GM19372 (cell line): ENCODE data around the gene SLC32A1.

ENCODE experiments used
- ATAC-seq: cut with Tn5 transposase; IDR thresholded peaks from one replicate; pipeline ENCODE4 v1.9.1; 2021; ENCODE audit warnings: mild to moderate bottlenecking, low read depth, moderate library complexity; ENCODE audit not compliant: unreplicated experiment

Gene SLC32A1

DNA sequence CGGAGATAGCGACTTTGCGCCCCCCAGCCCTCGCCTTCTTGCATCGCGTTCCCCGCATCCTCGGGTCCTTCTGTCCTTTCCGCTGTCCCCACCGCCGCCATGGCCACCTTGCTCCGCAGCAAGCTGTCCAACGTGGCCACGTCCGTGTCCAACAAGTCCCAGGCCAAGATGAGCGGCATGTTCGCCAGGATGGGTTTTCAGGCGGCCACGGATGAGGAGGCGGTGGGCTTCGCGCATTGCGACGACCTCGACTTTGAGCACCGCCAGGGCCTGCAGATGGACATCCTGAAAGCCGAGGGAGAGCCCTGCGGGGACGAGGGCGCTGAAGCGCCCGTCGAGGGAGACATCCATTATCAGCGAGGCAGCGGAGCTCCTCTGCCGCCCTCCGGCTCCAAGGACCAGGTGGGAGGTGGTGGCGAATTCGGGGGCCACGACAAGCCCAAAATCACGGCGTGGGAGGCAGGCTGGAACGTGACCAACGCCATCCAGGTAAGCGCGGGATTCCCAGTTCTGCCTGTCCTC, 401 bp downstream of the SLC32A1 start:
- ATAC-seq: no peak

GRCh38 chr20:38725148-38725901, 1.0 kb downstream of the SLC32A1 start:
- no peak for ATAC-seq

DNA sequence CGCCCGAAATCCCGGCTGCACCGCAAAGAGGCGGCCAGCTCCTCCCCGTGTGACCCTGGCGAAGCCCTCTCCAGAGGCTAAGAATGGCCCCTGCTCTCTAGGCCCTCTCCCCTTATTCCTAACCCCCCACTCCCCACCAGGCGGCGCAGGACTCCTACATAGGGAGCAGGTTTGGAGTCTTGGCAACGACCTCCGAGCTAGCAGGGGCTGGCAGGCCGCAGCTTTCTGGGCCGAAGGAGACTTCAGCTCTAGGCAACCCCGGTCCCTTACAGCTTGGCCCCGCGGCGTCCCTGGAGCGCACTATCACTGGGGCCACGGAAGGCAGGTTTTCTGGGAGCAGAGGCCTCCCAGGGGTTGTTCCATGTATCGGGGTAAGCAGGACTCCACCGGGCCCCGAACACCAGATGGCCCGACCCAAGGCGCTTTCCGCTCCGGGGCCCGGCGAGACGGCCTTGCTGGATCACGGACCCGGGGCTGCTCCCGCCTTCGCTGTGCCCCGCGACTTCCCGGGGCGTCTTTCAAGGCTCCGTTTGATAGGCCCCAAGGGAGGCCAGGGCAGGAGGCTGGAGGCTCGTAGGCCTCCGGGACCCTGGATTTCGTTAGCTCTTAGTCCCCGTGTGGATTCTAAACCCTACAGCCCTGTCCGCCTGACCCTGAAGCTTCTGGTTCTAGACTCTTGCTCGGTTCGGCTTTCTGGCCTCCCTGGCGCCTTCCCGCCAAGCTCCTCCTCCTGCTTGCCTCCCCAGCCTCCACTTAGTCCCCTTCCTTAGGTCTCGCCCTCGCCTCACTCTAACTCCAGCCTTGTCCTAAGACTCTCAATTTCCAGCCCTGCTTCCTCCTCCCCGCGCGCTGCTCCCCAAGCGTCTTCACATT, 1.9 kb downstream of the SLC32A1 start:
- no peak for ATAC-seq

GRCh38 chr20:38726804-38727606, 2.7 kb downstream of the SLC32A1 start:
- ATAC-seq: no peak

- no peak for ATAC-seq
These were observed 3.4 kb downstream of the SLC32A1 start for GRCh38 chr20:38727607-38728190.

DNA sequence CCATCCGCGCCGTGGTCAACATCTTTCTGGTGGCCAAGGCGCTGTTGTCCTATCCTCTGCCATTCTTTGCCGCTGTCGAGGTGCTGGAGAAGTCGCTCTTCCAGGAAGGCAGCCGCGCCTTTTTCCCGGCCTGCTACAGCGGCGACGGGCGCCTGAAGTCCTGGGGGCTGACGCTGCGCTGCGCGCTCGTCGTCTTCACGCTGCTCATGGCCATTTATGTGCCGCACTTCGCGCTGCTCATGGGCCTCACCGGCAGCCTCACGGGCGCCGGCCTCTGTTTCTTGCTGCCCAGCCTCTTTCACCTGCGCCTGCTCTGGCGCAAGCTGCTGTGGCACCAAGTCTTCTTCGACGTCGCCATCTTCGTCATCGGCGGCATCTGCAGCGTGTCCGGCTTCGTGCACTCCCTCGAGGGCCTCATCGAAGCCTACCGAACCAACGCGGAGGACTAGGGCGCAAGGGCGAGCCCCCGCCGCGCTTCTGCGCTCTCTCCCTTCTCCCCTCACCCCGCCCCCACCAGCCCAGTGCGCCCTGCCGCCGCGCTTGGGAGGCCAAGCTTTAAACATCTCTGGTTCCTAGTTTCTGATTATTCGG, 4.0 kb downstream of the SLC32A1 start:
- no peak for ATAC-seq

GRCh38 chr20:38728911-38729642, 4.8 kb downstream of the SLC32A1 start:
- ATAC-seq: no peak

- no peak for ATAC-seq
These were observed 5.5 kb downstream of the SLC32A1 start for GRCh38 chr20:38729767-38730166.

- ATAC-seq: no peak
These were observed 6.1 kb downstream of the SLC32A1 start for GRCh38 chr20:38730167-38730988.

GRCh38 chr20:38730989-38731737, 6.9 kb downstream of the SLC32A1 start:
- ATAC-seq: no peak

GRCh38 chr20:38731738-38732113, 7.4 kb downstream of the SLC32A1 start:
- no peak for ATAC-seq

GRCh38 chr20:38732981-38733380, 8.7 kb downstream of the SLC32A1 start:
- ATAC-seq: no peak

GRCh38 chr20:38735172-38735571, 10.9 kb downstream of the SLC32A1 start:
- ATAC-seq: no peak

DNA sequence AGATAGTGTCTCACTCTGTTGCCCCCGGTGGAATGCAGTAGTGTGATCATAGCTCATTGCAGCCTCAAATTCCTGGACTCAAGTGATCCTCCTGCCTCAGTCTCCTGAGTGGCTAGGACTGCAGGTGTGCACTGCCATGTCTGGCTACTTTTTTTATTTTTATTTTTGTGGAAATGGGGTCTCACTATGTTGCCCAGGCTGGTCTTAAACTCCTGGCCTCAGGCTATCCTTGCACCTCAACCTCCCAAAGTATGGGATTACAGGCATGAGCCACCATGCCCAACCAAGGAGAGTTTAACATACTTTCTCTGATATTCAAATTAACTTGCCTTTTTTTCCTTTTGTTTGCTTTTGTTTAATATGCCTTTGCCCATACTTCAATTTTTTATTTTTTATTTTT, 13.6 kb downstream of the SLC32A1 start:
- ATAC-seq: no peak

GRCh38 chr20:38745757-38746156, 21.5 kb downstream of the SLC32A1 start:
- ATAC-seq: no peak

DNA sequence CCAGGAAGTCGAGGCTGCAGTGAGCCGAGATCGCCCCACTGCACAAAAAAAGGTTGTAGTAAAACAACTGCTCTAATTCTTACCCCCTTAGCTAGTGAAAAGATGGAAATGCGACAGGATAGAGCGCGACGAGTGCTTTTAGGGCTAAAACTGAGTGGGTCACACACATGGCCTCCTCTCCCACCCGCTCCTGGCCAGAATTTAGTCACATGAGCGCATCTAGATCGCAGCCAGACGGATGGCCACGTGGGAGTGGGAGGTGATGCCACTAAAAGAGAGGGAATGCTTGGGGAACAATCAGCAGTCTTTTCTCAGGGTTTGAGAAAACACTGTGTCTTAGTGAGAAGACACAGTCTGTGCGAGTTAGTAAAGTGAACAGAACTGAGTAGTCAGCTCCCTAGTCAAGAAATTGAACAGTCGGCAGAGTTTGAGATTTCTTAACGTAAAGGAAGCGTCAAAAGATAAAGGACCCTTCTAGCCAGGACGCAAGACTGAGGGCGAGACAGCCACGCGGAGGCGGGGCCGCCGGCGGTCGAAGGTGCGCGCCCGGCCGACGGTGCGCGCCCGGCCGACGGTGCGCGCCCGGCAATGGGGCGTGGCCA, 23.3 kb downstream of the SLC32A1 start:
- no peak for ATAC-seq

DNA sequence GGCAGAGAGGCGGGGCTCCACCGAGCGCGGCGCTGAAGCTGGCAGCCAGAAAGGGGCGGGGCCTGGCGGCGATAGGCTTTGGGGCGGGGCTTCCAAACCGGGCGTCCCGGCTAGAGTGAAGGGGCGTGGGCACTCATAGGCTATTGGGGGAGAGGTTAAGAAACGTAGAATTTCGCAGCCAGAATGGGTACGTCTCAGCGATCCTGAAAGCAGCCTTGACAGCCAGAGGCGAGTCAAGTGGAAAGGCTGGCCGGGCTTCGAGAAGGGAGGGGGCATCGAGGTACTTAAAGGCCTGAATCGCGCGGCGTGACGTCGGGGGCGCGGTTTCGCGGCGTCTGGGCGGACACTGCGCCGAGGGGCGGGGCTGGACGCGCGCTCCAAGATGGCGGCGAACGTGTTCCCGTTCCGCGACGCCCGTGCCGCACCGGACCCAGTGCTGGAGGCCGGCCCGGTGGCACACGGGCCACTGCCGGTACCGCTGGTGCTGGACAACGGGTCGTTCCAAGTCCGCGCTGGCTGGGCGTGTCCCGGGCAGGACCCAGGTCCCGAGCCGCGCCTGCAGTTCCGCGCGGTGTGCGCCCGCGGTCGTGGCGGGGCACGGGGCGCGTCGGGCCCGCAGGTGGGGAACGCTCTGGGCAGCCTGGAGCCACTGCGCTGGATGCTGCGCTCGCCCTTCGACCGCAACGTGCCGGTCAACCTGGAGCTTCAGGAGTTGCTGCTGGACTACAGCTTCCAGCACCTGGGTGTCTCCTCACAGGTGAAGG, 24.0 kb downstream of the SLC32A1 start, which contains the start of gene ACTR5:
Gene ACTR5 (plus strand): TSS at position 364 of the 764 bp plus-strand sequence. CDS start 19 bp downstream, at position 383.
- ATAC-seq: peak; percentile 88
